ENCODE data around the gene PTPRG. TPM values are rescaled to one million over a fixed set of nuclear protein-coding genes. Genes with fewer than 3 reads are reported as not detected.

PTPRG gene
- total and polyA plus RNA-seq, 4 donors = 3.6 to 35.6 (median 8.1) TPM

DNA sequence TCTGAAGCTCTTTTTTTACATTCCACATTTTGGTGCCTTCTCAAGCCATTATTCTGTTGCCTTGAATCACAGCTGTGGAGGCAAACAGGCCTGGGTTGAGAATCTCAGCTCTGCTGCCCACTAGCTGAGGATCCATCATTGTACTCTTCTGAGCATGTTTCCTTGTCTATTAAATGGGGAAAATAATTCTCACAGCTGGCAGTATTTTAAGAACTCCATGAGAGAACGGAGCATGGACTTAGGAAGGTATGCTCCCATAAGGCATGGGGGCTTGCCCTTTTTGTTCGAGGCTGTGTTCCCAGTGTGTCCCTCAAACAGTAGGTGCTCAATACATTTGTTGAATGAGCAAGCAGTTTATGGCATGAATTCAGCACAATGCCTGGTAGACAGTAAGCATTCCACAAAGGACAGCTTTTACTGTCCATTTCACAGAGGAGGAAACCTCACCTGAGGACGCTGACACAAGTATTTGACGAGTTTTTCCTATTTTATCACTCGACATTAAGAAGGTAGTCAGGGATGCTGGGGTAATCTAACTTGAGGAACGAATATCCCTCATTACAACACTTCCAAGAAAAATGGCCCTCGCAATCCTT, 2.1 kb upstream of the PTPRG start:
- no peak overlapping the region for H3K27ac ChIP-seq (ENCODE audit: low read depth in 1 of 2, low read length in 2 of 2)
- no peak overlapping the region for H3K4me3 ChIP-seq (ENCODE audit: low read depth in 1 of 3, low read length in 3 of 3)
- no peak for DNase-seq (ENCODE audit: low spot score)
- WGBS = 66% methylated on average over 7 of the region's 7 CpGs
- no peak overlapping the region for H3K9ac ChIP-seq (ENCODE audit: low read depth in 1 of 2, low read length in 2 of 2)
- H3K27me3 ChIP-seq (ENCODE audit: control insufficient read depth in 4 of 4, insufficient read depth in 4 of 4, low read length in 3 of 4) = no peaks in the 10 kb centered on the region
- no peak for TF ChIP-seq YY1 (IDR thresholded peaks at IDR 0.05)
- peak; percentile 16 to 37 for TF ChIP-seq RAD21 (IDR thresholded peaks at IDR 0.05)
- H3K36me3 ChIP-seq (ENCODE audit: control insufficient read depth in 4 of 4, insufficient read depth in 3 of 4, low read depth in 1 of 4, low read length in 3 of 4) = no peaks in the 10 kb centered on the region
- no peaks in the 10 kb centered on the region for H3K9me3 ChIP-seq (ENCODE audit: control insufficient read depth in 4 of 4, low read length in 3 of 4)
- peaks cover 0 to 17% (median 10%) of the 10 kb centered on the region in 4 donors for H3K4me1 ChIP-seq (ENCODE audit: control insufficient read depth in 4 of 4, insufficient read depth in 4 of 4, low read length in 3 of 4)

DNA sequence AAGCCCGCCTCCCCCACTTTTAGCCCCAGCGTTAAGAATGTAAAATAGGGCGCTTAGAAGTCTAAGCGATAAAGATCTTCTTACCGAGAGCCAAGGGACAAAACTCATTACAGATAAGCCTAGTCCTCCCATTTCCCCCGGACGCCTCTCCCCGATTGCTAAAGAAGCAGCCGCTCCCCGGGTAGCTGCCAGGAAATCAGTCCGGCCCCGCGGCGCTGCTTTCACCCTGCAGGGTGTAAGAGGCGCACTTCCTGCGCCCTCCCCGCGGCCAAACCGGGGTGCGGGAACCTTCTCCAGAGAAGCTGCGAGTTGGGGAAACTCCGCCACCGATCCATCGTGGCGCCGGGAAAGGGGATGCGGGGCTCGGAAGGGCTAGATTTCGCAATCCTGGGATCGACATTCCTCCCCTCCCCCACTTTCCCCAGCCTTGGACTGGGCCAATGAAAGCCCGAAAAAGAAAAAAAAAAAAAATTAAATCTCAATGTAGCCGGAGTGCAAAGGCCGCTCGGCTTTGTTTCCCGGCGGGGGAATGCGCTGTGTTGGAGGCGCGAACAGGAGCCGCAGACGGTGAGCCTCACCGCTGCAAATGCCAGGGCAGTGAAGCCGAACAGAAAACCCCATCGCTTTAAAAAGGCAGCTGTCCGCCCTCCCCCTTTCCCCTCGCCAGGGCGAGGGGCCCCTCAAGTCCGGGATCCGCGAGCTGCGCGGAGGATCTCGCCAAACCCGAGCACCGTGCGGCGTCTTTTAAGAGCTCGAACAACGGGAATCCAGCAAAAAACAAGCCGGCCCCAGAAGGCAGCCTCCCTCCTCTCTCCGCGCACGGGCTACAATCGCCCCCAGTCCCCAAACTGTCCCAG, 626 bp upstream of the PTPRG start:
- H3K9ac ChIP-seq (ENCODE audit: low read depth in 1 of 2, low read length in 2 of 2) = peak overlapping the region; percentile 82 to 94
- DNase-seq (ENCODE audit: low spot score) = peak; percentile 58
- H3K36me3 ChIP-seq (ENCODE audit: control insufficient read depth in 4 of 4, insufficient read depth in 3 of 4, low read depth in 1 of 4, low read length in 3 of 4) = no peaks in the 10 kb centered on the region
- peak overlapping the region; percentile 70 to 93 (median 86) for H3K4me3 ChIP-seq (ENCODE audit: low read depth in 1 of 3, low read length in 3 of 3)
- no peak for TF ChIP-seq FOXA1 (IDR thresholded peaks at IDR 0.05)
- TF ChIP-seq, protein P1, sequence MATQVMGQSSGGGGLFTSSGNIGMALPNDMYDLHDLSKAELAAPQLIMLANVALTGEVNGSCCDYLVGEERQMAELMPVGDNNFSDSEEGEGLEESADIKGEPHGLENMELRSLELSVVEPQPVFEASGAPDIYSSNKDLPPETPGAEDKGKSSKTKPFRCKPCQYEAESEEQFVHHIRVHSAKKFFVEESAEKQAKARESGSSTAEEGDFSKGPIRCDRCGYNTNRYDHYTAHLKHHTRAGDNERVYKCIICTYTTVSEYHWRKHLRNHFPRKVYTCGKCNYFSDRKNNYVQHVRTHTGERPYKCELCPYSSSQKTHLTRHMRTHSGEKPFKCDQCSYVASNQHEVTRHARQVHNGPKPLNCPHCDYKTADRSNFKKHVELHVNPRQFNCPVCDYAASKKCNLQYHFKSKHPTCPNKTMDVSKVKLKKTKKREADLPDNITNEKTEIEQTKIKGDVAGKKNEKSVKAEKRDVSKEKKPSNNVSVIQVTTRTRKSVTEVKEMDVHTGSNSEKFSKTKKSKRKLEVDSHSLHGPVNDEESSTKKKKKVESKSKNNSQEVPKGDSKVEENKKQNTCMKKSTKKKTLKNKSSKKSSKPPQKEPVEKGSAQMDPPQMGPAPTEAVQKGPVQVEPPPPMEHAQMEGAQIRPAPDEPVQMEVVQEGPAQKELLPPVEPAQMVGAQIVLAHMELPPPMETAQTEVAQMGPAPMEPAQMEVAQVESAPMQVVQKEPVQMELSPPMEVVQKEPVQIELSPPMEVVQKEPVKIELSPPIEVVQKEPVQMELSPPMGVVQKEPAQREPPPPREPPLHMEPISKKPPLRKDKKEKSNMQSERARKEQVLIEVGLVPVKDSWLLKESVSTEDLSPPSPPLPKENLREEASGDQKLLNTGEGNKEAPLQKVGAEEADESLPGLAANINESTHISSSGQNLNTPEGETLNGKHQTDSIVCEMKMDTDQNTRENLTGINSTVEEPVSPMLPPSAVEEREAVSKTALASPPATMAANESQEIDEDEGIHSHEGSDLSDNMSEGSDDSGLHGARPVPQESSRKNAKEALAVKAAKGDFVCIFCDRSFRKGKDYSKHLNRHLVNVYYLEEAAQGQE (IDR thresholded peaks at IDR 0.05) = peak; percentile 57
- peak; percentile 30 to 55 for TF ChIP-seq RAD21 (IDR thresholded peaks at IDR 0.05)
- TF ChIP-seq HNF4G (IDR thresholded peaks at IDR 0.05) = peak; percentile 36
- TF ChIP-seq, protein P2, sequence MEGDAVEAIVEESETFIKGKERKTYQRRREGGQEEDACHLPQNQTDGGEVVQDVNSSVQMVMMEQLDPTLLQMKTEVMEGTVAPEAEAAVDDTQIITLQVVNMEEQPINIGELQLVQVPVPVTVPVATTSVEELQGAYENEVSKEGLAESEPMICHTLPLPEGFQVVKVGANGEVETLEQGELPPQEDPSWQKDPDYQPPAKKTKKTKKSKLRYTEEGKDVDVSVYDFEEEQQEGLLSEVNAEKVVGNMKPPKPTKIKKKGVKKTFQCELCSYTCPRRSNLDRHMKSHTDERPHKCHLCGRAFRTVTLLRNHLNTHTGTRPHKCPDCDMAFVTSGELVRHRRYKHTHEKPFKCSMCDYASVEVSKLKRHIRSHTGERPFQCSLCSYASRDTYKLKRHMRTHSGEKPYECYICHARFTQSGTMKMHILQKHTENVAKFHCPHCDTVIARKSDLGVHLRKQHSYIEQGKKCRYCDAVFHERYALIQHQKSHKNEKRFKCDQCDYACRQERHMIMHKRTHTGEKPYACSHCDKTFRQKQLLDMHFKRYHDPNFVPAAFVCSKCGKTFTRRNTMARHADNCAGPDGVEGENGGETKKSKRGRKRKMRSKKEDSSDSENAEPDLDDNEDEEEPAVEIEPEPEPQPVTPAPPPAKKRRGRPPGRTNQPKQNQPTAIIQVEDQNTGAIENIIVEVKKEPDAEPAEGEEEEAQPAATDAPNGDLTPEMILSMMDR (IDR thresholded peaks at IDR 0.05; ENCODE audit: low read depth, low read length, missing input control) = no peak
- peak in 1 of 2 donors; percentile 36 for TF ChIP-seq JUND (IDR thresholded peaks at IDR 0.05)
- TF ChIP-seq, protein P3, sequence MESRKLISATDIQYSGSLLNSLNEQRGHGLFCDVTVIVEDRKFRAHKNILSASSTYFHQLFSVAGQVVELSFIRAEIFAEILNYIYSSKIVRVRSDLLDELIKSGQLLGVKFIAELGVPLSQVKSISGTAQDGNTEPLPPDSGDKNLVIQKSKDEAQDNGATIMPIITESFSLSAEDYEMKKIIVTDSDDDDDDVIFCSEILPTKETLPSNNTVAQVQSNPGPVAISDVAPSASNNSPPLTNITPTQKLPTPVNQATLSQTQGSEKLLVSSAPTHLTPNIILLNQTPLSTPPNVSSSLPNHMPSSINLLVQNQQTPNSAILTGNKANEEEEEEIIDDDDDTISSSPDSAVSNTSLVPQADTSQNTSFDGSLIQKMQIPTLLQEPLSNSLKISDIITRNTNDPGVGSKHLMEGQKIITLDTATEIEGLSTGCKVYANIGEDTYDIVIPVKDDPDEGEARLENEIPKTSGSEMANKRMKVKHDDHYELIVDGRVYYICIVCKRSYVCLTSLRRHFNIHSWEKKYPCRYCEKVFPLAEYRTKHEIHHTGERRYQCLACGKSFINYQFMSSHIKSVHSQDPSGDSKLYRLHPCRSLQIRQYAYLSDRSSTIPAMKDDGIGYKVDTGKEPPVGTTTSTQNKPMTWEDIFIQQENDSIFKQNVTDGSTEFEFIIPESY (IDR thresholded peaks at IDR 0.05) = peak; percentile 58
- peak in 1 of 2 donors; percentile 53 for TF ChIP-seq EGR1 (IDR thresholded peaks at IDR 0.05; ENCODE audit: low read depth in 2 of 2)
- TF ChIP-seq HNF4A (conservative IDR thresholded peaks at IDR 0.05) = peak; percentile 58 to 63
- peak in 1 of 2 donors; percentile 62 for TF ChIP-seq GABPA (IDR thresholded peaks at IDR 0.05 in 1 of 2, conservative IDR thresholded peaks at IDR 0.05 in 1 of 2)
- TF ChIP-seq YY1 (IDR thresholded peaks at IDR 0.05) = peak; percentile 79
- peak; percentile 33 for TF ChIP-seq NR2F2 (IDR thresholded peaks at IDR 0.05)
- no peak for TF ChIP-seq FOXA2 (IDR thresholded peaks at IDR 0.05)
- peak; percentile 58 for TF ChIP-seq SP1 (IDR thresholded peaks at IDR 0.05)
- TF ChIP-seq TAF1 (conservative IDR thresholded peaks at IDR 0.05) = peak; percentile 79
- TF ChIP-seq, protein P4, sequence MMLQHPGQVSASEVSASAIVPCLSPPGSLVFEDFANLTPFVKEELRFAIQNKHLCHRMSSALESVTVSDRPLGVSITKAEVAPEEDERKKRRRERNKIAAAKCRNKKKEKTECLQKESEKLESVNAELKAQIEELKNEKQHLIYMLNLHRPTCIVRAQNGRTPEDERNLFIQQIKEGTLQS (IDR thresholded peaks at IDR 0.05) = no peak
- TF ChIP-seq, protein P5, sequence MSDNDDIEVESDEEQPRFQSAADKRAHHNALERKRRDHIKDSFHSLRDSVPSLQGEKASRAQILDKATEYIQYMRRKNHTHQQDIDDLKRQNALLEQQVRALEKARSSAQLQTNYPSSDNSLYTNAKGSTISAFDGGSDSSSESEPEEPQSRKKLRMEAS (IDR thresholded peaks at IDR 0.05) = peak; percentile 83
- peak; percentile 30 to 61 for TF ChIP-seq RXRA (IDR thresholded peaks at IDR 0.05)
- WGBS = under 1% methylated on average over 64 of the region's 64 CpGs
- H3K9me3 ChIP-seq (ENCODE audit: control insufficient read depth in 4 of 4, low read length in 3 of 4) = no peaks in the 10 kb centered on the region
- peak overlapping the region; percentile 91 to 95 for H3K27ac ChIP-seq (ENCODE audit: low read depth in 1 of 2, low read length in 2 of 2)
- H3K27me3 ChIP-seq (ENCODE audit: control insufficient read depth in 4 of 4, insufficient read depth in 4 of 4, low read length in 3 of 4) = no peaks in the 10 kb centered on the region
- peaks cover 0 to 27% (median 19%) of the 10 kb centered on the region in 4 donors for H3K4me1 ChIP-seq (ENCODE audit: control insufficient read depth in 4 of 4, insufficient read depth in 4 of 4, low read length in 3 of 4)

Data from liver (tissue), 9 donors.